ENCODE measurements around the gene DHRS9. TPM values are rescaled to one million over a fixed set of nuclear protein-coding genes. Genes with fewer than 3 reads are reported as not detected.
"Not testable (repeated sequence)": the region's sequence is repeated elsewhere in the genome, so short reads cannot be mapped to it uniquely, and the experiment has no call there.

Gene DHRS9
- total RNA-seq, 1 donor from 2014 or later: not detected

DNA sequence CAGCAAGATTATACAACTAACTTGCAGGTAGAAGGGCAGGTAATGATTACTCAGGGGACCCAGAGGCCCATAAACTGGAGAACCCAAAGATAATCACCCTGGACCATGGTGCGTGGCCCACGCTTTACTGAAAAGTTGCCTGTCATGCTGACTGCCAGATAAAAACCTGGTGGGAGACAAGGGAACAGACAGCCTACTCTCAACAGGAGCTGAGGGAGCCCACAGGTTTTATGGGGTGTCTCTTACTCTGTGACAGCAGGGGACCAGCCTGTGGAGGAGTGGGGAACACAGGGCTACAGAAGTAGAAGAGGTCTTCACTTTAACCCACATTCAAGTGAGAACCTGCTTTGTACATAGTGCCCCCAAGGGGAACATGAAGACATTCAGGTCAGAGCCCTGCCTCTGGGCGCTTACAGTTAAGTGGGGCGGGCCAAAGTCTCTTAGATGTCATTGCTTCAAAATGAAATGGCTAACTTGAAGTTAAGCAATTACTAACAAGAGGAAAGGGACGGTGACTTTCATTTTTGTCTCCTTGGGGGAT lies 60.4 kb downstream of the DHRS9 start:
- Histone ChIP-seq H3K4me1 (no peaks in the 10 kb centered on the region), H3K36me3 (no peaks in the 10 kb centered on the region), H3K27ac (no peak overlapping the region), H3K27me3 (no peaks in the 10 kb centered on the region), H3K9me3 (no peaks in the 10 kb centered on the region), H3K4me3 (no peak overlapping the region)
- DNase-seq (ENCODE audit: low spot score in 2 of 2): no peak
- intact Hi-C loops (cut with DNase I): loop anchor here (10.0 kb wide), 1 partner anchor 165 kb away; no protein-coding TSS in a partner anchor
- TF ChIP-seq CTCF (IDR thresholded peaks at IDR 0.05): no peak

DNA sequence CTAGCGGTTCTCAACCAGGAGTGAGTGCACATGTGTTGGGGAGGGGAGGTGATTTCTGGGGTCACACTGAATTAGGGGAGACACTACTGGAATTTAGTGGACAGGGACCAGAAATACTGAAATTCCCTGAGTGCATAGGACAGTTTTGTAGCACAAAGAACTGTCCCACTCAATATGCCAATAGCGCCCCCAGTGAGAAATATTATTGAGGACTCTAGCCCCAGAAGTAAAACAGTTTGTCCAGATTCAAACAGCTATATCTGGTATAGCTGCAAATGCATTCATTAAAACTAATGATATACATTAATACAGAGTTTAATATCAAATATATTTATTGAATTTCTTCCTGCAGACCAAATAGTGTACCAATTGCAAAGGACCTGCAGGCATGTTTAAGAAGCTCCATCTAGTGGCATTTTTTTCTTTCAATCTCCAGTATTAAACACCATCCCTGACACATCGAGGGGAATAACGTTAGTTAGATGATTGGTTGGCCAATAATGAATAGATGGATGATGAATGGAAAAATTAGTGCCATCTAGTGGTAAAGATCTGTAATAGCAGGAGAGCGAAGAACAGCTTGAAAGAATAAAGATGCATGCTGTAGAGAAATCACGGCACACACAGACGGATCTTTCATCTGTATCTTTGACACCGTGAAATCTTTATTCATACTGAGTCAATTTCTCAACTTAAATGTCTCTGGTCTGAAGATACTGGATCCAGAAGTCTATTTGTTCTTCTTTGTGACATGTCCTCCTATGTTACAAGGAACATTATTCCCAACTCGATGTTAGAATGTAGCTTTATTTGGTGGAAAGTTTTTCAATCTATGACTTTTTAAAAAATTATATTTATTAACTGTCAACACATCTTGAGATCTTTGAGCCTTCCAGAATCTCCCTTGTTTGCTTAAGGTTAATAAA lies 62.5 kb downstream of the DHRS9 start:
- DNase-seq (ENCODE audit: low spot score in 2 of 2): no peak
- H3K4me1 ChIP-seq: no peaks in the 10 kb centered on the region
- peak; percentile 18 to 67 (median 62) for TF ChIP-seq CTCF (IDR thresholded peaks at IDR 0.05)
- intact Hi-C loops (cut with DNase I): loop anchor here (10.0 kb wide), 1 partner anchor 167 kb away; no protein-coding TSS in a partner anchor
- no peaks in the 10 kb centered on the region for H3K27me3 ChIP-seq
- no peaks in the 10 kb centered on the region for H3K9me3 ChIP-seq
- H3K4me3 ChIP-seq: no peak overlapping the region
- H3K36me3 ChIP-seq: no peaks in the 10 kb centered on the region
- H3K27ac ChIP-seq: no peak overlapping the region

GRCh38 chr2:169134272-169134671 lies 64.9 kb downstream of the DHRS9 start:
- H3K27ac ChIP-seq; H3K27me3 ChIP-seq; DNase-seq (ENCODE audit: low spot score in 2 of 2); H3K36me3 ChIP-seq; H3K4me1 ChIP-seq; H3K9me3 ChIP-seq; H3K4me3 ChIP-seq: not testable (repeated sequence)
- intact Hi-C loops (cut with DNase I): loop anchor here (10.0 kb wide), 1 partner anchor 169 kb away; no protein-coding TSS in a partner anchor

DNA sequence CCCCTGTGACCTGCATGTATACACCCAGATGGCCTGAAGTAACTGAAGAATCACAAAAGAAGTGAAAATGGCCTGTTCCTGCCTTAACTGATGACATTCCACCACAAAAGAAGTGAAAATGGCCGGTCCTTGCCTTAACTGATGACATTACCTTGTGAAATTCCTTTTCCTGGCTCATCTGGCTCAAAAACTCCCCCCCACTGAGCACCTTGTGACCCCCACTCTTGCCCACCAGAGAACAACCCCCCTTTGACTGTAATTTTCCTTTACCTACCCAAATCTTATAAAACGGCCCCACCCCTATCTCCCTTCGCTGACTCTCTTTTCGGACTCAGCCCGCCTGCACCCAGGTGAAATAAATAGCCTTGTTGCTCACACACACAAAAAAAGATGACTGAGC lies 67.1 kb downstream of the DHRS9 start:
- not testable (repeated sequence) for H3K27ac ChIP-seq; H3K9me3 ChIP-seq; DNase-seq (ENCODE audit: low spot score in 2 of 2); H3K27me3 ChIP-seq; H3K36me3 ChIP-seq; H3K4me1 ChIP-seq; H3K4me3 ChIP-seq
- intact Hi-C loops (cut with DNase I): loop anchor here (10.0 kb wide), 1 partner anchor 172 kb away; no protein-coding TSS in a partner anchor

DNA sequence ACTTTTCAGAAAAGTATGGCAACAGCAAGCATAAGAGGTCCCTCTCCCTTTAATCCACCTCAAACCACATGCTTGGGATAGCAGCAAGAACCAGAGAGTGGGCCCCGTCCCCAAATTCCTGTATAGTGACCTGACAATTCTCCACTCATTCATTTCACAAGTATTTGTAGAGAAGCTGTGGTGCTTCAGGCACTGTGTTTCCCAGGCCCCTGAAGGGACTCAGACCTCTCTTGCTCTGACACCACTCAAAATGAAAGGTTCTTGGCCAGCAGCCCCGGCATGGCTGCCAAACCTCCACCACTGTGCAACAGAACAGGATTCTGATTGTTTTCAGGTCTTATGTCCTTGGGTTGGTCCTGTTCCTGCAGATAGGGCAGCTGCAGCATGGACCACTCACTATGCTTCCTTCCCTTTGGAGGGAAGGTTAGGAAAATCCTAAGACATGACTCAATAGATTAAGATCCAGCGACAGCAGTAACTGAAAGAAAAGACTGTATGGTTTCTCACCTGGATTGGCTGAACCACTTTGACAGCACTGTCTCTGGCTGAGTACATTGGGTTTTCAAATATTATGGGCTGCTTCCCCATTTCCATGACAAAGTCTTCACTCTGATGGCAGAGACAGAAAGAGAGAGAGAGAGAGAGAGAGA lies 67.6 kb downstream of the DHRS9 start:
- H3K4me3 ChIP-seq: no peak overlapping the region
- no peaks in the 10 kb centered on the region for H3K36me3 ChIP-seq
- DNase-seq (ENCODE audit: low spot score in 2 of 2): no peak
- intact Hi-C loops (cut with DNase I): loop anchor here (10.0 kb wide), 1 partner anchor 172 kb away; no protein-coding TSS in a partner anchor
- H3K27me3 ChIP-seq: no peaks in the 10 kb centered on the region
- H3K9me3 ChIP-seq: no peaks in the 10 kb centered on the region
- H3K27ac ChIP-seq: no peak overlapping the region
- H3K4me1 ChIP-seq: no peaks in the 10 kb centered on the region
- no peak for TF ChIP-seq CTCF (IDR thresholded peaks at IDR 0.05)

DNA sequence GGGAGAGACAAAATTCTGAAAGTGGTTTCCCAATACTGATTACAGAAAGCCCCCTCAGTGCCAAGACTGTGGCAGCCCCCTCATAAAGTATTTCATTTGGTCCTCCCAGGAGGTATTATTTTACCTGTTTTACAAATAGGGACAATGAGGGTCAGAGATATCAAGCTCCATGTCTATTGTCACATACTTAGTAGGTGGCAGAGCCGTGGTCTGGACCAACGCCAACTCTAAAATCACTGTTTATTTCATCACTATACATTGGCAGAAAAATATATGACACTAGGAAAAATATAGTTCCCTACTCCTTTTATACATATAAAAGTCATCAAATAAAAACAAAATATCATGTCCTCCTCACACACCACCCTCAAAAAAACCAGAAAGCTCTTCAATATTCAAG lies 68.6 kb downstream of the DHRS9 start:
- no peaks in the 10 kb centered on the region for H3K9me3 ChIP-seq
- no peak overlapping the region for H3K4me3 ChIP-seq
- no peaks in the 10 kb centered on the region for H3K4me1 ChIP-seq
- no peaks in the 10 kb centered on the region for H3K36me3 ChIP-seq
- no peaks in the 10 kb centered on the region for H3K27me3 ChIP-seq
- DNase-seq (ENCODE audit: low spot score in 2 of 2): no peak
- no peak overlapping the region for H3K27ac ChIP-seq
- intact Hi-C loops (cut with DNase I): loop anchor here (10.0 kb wide), 1 partner anchor 173 kb away; no protein-coding TSS in a partner anchor
- no peak for TF ChIP-seq CTCF (IDR thresholded peaks at IDR 0.05)
